GM12872 (cell line): Measurements from ENCODE around the gene PKIB.

ENCODE experiments used
- TF ChIP-seq, protein P1 (sequence below): IDR thresholded peaks from 3 replicates; pipeline ENCODE4 v1.5.1; 2011; ENCODE audit warnings: low read depth, mild to moderate bottlenecking, low read length, moderate library complexity; ENCODE audit not compliant: insufficient read depth

PKIB gene

DNA sequence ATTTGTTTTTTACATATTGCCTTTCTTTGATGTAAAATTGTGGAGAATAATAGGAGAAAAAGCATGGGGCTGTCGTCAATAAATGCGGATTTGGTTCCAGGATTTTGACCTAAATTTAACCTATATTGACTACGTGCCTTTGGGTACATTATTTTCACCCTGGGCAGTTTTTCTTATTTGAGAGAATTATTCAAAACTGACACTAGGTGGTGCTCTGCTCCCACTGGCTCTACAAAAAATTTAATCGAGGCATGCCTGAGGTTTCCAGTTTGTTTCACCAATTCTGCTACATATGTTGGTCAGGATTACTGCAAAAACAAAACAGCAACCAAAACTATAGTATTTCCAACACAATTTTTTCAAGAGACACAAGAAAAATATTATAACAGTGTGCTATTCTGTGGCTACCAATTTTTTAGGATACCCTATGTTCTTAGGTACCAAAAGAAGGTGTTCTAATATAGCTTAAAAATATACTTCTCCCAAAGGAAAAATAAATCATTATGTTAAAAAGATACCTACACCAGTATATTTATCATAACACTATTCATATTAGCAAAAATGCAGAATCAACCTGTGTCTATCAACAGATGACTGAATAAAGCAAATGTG, 120.7 kb downstream of the PKIB start:
- TF ChIP-seq, protein P1, sequence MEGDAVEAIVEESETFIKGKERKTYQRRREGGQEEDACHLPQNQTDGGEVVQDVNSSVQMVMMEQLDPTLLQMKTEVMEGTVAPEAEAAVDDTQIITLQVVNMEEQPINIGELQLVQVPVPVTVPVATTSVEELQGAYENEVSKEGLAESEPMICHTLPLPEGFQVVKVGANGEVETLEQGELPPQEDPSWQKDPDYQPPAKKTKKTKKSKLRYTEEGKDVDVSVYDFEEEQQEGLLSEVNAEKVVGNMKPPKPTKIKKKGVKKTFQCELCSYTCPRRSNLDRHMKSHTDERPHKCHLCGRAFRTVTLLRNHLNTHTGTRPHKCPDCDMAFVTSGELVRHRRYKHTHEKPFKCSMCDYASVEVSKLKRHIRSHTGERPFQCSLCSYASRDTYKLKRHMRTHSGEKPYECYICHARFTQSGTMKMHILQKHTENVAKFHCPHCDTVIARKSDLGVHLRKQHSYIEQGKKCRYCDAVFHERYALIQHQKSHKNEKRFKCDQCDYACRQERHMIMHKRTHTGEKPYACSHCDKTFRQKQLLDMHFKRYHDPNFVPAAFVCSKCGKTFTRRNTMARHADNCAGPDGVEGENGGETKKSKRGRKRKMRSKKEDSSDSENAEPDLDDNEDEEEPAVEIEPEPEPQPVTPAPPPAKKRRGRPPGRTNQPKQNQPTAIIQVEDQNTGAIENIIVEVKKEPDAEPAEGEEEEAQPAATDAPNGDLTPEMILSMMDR = peak; percentile 68

DNA sequence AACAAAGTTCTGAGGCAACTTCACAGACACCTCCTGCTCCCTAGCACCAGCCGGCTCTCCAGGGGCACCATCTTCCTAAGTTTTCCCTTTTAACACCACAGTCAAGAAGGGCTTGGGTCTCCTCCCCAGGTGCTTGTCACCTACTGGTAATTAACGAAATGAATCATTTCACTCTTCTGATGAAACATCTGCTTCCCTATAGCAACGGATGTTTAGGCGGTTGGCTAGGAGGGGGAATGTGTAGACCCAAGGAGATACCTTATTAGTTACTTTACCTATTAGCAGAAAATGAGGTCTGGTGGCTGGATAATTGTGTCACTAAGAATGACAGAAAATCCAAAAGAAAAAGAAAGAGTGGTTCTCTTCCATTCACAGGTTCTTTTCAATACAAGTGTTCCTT, 123.1 kb downstream of the PKIB start:
- TF ChIP-seq, protein P1 = no peak

DNA sequence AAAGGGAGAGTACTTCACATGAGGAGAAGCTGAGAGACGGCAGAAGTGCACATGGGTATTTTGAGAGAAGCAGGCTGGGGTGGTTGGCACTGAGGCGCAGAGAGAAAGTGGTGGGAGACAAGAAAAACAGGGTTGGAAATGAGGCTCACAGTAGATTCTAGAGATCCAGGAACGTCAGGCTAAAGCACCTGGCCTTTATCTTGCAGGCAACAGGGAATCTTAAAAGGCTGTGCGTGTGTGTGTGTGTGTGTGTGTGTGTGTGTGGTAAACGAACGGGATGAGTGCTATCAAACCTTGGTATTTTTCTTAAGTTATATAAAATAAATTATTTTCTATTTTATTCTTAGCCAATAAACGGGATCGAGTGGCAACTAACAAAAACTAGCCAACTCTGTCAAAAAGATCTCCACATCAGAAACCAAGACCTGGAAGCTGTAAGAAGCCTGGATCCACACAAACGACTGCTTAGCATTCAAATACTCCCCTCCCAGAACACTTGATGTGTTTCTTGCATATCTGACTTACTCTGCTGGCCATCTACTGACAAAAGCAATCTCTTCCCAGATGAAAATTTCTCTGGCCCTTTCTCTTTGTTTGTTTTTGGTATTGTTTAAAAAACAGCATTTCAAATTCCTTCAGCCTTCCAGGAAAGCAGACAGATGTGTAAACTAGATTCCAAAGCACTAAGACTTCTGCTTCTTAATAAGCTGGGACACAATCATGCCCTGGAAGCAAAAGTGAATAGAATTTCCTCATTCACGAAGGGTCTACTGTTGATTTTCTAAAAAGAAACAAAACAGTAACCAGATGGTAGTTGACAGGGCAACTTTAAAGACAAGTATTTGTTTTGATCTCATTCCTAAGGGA, 124.6 kb downstream of the PKIB start:
- TF ChIP-seq, protein P1 = no peak

DNA sequence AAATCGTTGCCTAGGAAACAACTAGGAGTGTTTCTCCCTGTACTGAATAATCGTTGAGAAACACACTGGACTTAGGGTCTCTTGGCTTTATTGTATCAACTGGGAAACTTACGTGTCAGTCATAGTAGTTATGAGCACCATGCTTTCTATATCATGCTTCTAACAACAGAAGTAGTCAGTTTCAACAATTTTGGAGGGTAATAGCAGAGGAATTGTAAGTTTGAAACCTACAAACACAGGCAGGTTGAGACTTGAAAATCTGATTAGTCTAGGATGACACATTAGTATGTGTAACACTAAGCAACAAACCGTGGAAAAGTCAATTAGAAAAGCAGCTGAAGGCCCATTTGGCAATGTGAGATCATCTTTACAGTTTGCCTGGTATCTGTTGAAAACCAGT, 125.4 kb downstream of the PKIB start:
- TF ChIP-seq, protein P1 = no peak

DNA sequence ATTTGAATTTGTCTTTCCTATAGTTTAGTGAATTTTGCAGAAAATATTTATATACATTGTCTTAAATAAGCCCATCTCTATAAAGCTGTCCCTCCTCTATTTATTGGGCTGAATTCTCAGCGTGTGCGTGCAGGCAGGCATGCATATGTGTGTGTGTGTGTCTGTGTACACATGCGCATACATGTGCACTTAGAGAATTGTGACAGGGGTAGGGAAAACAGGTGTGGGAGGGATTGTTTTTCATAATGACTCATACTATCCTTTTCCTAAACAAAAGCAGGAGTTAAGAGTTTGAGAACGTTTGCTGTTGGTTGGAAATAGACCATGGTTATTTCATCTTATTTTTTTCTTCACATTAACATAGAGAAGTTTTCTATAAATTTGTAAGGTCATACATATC, 126.0 kb downstream of the PKIB start:
- TF ChIP-seq, protein P1 = no peak

DNA sequence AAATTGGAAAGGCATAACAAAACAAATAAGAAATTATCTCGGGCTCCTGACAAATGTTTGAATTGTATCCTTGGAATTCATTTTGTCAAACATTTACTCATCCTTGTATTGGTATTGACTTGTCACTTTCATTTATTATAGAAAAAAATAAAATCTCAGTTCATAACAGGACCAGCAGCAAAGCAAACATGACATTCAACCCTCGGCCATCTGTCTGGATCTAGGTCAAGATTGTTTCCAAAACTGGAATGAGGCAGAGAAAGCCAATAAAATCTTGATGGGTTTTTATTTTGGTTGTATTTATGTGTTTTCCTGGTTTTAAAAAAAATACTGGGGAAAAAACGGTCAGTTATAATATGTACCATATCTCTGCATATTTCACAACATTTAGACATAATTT, 126.4 kb downstream of the PKIB start:
- TF ChIP-seq, protein P1 = no peak

DNA sequence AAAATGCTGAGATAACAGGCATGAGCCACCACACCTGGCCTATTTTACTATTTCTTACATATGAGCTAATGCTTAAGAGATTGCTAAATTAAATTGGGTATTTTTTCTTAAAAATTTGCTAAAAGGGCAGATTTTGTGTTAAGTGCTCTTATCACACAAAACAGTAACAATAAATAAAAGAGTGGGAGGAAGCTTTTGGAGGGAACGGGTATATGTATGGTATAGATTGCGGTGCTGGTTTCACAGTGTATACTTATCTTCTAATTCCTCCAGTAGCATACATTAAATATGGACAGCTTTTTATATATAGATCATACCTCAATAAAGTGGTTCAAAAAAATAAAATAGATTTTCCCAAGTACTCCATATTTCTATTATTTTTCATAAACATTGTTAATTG, 129.9 kb downstream of the PKIB start:
- TF ChIP-seq, protein P1 = no peak
